Measurements from ENCODE around the gene RTP2.

The RTP2 gene

GRCh38 chr3:187746442-187747281 lies 44.3 kb upstream of the RTP2 start:
- Mint-ChIP-seq H3K36me3 (ENCODE audit: low read depth) (no peaks in the 10 kb centered on the region), H3K27me3 (ENCODE audit: low read depth, poor library complexity) (peaks cover 3% of the 10 kb centered on the region), H3K9me3 (no peaks in the 10 kb centered on the region), H3K4me1 (peaks cover 89% of the 10 kb centered on the region), H3K27ac (peak overlapping the region; percentile 100), H3K4me3 (peak overlapping the region; percentile 99)
- no peak for DNase-seq
- TF ChIP-seq CTCF (IDR thresholded peaks at IDR 0.05), result no peak

DNA sequence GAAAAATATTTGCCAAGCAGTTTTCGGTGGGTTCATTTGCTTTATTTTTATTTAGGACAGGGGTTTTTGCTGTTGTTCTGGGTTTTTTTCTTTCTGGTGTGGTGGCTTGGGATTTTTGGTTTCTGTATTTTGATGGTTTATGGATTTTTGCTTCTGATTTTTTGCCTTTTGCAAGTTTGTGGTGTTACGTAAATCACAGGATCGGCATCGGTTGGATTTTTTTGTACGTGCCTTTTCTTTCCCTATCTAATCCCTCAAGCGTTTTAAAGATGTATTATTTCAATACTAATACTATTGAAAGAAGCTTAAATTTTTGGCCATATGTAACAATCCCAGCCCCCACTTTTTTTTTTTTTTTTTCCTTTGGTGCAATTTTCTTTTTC lies 43.7 kb upstream of the RTP2 start:
- Mint-ChIP-seq H3K27me3 (ENCODE audit: low read depth, poor library complexity) (peaks cover 4% of the 10 kb centered on the region), H3K36me3 (ENCODE audit: low read depth) (no peaks in the 10 kb centered on the region), H3K27ac (peak overlapping the region; percentile 100), H3K4me1 (peaks cover 89% of the 10 kb centered on the region), H3K4me3 (peak overlapping the region; percentile 99), H3K9me3 (no peaks in the 10 kb centered on the region)
- TF ChIP-seq CTCF (IDR thresholded peaks at IDR 0.05), result no peak
- no peak for DNase-seq

DNA sequence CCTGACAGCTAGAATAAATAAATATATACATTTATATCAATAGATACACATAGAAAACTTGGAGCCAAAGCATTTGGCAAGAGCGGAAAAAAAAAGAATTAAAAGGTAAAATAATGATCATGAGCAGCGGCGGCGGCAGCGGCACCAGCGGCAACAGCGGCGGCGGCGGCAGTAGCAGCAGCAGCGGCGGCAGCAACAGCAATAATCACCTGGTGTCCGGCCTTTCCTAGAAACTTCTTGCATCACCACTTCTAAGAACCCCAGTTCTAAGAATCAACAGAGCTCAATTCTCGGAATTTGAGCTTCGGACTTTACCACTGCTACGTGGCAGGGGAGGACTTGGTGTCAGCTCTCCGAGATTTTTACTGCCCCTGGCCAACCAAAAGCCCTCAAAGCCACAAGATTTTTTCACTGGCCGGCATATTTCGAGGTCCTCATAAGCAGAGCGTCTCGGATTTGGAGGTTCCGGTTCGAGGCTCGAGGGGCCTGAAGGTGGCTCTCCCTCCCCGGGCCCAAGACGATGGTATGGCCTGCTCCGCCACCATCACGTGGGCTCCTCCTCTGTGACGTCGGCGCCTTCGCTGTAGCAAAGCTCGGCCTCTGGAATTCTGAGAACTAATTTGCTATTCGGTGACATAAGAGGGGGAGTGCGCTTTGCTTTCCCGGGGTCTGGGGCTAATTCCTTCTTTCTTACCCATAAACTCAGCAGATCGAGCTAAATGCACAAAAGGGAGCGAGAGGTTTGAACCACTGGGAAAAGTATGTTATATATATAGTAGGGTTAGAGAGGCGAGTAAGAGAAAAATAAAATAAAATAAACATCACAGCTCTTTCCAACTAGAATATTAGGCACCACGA lies 43.1 kb upstream of the RTP2 start, which contains the start of gene BCL6:
Gene BCL6 (minus strand): TSS at position 268 of the 858 bp plus-strand sequence. CDS start 11,775 bp downstream, outside the sequence.
- H3K9me3 Mint-ChIP-seq, result no peaks in the 10 kb centered on the region
- H3K27me3 Mint-ChIP-seq (ENCODE audit: low read depth, poor library complexity), result peaks cover 10% of the 10 kb centered on the region
- no peak for TF ChIP-seq CTCF (IDR thresholded peaks at IDR 0.05)
- peaks cover 89% of the 10 kb centered on the region for H3K4me1 Mint-ChIP-seq
- DNase-seq, result peak; percentile 85
- H3K36me3 Mint-ChIP-seq (ENCODE audit: low read depth), result no peaks in the 10 kb centered on the region
- peak within 1 kb of the TSS; percentile 100 for H3K27ac Mint-ChIP-seq
- H3K4me3 Mint-ChIP-seq, result peak within 1 kb of the TSS; percentile 99

- peak; percentile 56 for DNase-seq
- peaks cover 88% of the 10 kb centered on the region for H3K4me1 Mint-ChIP-seq
- peak overlapping the region; percentile 99 for H3K4me3 Mint-ChIP-seq
- no peaks in the 10 kb centered on the region for H3K9me3 Mint-ChIP-seq
- peak overlapping the region; percentile 100 for H3K27ac Mint-ChIP-seq
- H3K36me3 Mint-ChIP-seq (ENCODE audit: low read depth), result no peaks in the 10 kb centered on the region
- peaks cover 10% of the 10 kb centered on the region for H3K27me3 Mint-ChIP-seq (ENCODE audit: low read depth, poor library complexity)
- no peak for TF ChIP-seq CTCF (IDR thresholded peaks at IDR 0.05)
These were observed 42.1 kb upstream of the RTP2 start for GRCh38 chr3:187744169-187745151.

Measured in nephron progenitor cell (in vitro differentiated cells).